ENCODE measurements around the gene MZF1.
"Not testable (repeated sequence)": the region's sequence is repeated elsewhere in the genome, so short reads cannot be mapped to it uniquely, and the experiment has no call there.

MZF1 gene

GRCh38 chr19:58554494-58555368, 18.4 kb downstream of the MZF1 start, which contains the start of gene CHMP2A:
Gene CHMP2A, minus strand, starts transcription at chr19:58555105. Its CDS starts 893 bp downstream, at chr19:58554212.
- DNase-seq = no peak

- no peak for DNase-seq
Measured at GRCh38 chr19:58553799-58554493, 19.2 kb downstream of the MZF1 start.

- no peak for DNase-seq
Measured at GRCh38 chr19:58552655-58553054, 20.5 kb downstream of the MZF1 start.

DNA sequence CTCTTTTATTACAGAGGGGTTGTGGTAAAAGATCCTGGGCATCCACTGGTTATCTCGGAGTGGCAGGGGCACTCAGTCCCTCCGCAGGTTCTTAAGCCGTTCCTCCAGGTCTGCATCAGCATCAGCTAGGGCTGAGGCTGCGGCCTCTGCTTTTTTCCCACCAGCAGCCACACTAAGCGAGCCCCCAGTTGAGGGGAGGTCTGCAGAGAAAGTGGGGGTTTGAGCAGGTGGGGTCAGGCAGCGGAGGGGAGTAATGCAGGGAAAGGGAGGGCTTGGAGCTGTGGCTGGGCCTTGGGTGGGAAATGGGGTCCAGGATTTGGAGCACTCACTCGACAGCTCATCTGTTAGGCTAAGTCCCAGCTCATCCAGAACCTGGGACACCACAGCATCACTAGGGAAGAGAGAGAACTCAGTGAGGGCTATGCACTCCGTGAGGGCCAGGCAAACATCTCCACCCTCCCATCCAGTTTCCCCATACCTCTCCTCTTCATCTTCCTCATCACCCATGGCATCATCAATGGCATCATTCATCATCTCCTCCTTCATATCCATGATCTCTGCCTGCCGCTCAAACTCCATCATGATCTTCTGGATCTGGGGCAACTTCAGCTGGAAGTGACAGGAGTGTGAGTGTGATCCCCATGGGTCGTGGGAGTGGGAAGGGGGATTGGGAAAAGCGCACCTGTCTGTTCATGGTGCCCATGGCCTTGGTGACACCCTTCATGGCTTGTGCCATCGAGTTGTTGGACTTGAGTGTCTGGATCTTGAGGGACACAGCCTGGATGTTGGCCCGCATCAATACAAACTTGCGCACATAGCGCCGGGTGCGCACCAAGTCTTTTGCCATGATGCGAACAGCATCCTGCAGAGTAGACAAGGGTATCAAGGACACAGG, 21.3 kb downstream of the MZF1 start:
- DNase-seq = no peak

GRCh38 chr19:58551123-58551497, 22.0 kb downstream of the MZF1 start:
- DNase-seq = no peak

DNA sequence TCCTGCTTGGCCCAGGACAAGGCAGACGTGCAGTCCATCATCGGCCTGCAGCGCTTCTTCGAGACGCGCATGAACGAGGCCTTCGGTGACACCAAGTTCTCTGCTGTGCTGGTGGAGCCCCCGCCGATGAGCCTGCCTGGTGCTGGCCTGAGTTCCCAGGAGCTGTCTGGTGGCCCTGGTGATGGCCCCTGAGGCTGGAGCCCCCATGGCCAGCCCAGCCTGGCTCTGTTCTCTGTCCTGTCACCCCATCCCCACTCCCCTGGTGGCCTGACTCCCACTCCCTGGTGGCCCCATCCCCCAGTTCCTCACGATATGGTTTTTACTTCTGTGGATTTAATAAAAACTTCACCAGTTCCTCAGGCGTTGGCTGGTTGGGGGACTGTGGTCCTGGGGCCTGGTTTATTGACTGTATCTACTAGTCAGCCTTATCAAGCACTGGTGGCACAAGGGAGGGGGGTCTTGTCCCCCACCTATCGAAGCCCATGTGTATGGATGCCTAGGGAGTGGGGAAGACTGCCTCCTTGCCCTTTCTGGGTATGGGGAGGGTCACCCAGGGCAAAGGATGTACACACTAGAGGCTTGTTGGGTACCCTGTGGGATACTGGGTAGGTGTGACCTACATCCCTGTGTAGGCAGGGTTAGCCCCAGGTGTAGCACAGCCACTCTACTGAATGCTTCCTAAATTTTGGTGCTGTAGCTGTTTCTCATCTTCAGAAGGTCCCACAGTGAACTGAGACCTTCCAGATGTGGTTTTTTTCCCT, 22.6 kb downstream of the MZF1 start:
- no peak for DNase-seq

DNA sequence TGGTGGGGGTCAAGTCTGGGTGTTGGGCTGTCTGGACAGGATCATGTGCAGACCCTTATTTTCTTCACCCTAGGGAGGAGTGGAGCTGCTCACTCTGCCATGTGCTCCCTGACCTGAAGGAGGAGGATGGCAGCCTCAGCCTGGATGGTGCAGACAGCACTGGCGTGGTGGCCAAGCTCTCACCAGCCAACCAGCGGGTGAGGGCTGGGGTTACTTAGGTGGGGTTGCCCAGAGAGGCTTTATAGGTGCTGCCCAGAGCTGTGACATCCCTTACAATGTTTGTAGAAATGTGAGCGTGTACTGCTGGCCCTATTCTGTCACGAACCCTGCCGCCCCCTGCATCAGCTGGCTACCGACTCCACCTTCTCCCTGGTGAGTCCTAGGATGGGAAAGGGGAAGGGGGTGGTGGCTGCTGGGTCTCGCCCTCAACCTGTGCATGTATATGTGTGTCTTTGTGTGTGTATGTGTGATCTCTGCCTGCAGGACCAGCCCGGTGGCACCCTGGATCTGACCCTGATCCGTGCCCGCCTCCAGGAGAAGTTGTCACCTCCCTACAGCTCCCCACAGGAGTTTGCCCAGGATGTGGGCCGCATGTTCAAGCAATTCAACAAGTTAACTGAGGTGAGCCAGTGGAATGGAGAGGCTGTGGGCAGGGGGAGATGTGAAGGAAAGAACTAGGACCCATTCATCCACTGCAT, 23.3 kb downstream of the MZF1 start:
- no peak for DNase-seq

- no peak for DNase-seq
Measured at GRCh38 chr19:58548859-58549663, 24.1 kb downstream of the MZF1 start.

DNA sequence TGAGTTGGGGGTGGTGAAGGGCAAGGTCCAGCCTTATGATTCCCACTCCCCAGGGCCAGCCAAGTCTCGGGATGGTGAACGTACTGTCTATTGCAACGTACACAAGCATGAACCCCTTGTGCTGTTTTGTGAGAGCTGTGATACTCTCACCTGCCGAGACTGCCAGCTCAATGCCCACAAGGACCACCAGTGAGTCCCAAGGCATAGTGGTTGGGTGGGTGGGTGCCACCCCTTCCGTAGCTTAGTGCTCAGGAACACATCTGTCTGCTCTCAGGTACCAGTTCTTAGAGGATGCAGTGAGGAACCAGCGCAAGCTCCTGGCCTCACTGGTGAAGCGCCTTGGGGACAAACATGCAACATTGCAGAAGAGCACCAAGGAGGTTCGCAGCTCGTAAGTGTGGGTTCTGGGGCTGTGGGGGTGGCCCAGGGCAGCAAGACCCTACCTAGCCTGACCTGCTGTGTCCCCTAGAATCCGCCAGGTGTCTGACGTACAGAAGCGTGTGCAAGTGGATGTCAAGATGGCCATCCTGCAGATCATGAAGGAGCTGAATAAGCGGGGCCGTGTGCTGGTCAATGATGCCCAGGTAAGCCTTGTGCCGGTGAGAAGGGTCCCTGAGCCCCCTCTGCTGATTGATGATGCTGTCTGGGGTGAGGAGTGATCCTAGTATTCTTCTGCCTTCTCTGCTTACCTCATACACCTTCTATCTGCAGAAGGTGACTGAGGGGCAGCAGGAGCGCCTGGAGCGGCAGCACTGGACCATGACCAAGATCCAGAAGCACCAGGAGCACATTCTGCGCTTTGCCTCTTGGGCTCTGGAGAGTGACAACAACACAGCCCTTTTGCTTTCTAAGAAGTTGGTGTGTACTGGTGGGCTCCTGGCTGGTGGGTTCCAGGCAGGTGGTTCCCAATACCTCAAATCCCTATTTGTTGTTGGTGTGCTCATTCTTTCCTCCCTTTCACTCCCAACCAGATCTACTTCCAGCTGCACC, 25.5 kb downstream of the MZF1 start:
- no peak for DNase-seq

- no peak for DNase-seq
Measured at GRCh38 chr19:58546019-58546530, 27.1 kb downstream of the MZF1 start.

DNA sequence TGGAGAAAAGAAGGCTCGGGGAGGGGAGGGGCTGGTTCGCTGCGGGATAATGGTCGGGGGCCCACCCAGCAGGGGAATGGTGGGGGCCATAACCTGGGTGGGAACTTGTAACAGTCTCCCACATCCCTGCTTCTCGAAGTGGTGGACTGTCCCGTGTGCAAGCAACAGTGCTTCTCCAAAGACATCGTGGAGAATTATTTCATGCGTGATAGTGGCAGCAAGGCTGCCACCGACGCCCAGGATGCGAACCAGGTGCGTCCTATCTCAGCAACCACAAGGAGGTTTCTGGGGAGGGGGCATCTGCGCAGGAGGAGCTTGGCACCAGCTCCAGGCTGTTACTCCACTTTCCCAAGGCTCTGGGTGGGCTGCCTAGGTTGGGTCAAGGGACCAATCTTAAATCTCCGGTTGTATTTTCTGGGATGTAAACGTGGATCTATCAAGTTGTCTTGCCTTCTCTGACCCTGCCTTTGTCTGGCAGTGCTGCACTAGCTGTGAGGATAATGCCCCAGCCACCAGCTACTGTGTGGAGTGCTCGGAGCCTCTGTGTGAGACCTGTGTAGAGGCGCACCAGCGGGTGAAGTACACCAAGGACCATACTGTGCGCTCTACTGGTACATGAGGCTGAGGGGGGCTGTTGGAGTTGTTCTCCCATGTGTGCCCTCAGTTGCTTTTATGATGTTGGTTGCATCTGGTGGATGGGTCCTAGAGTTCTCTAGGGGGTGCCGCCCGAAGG, 27.7 kb downstream of the MZF1 start:
- no peak for DNase-seq

DNA sequence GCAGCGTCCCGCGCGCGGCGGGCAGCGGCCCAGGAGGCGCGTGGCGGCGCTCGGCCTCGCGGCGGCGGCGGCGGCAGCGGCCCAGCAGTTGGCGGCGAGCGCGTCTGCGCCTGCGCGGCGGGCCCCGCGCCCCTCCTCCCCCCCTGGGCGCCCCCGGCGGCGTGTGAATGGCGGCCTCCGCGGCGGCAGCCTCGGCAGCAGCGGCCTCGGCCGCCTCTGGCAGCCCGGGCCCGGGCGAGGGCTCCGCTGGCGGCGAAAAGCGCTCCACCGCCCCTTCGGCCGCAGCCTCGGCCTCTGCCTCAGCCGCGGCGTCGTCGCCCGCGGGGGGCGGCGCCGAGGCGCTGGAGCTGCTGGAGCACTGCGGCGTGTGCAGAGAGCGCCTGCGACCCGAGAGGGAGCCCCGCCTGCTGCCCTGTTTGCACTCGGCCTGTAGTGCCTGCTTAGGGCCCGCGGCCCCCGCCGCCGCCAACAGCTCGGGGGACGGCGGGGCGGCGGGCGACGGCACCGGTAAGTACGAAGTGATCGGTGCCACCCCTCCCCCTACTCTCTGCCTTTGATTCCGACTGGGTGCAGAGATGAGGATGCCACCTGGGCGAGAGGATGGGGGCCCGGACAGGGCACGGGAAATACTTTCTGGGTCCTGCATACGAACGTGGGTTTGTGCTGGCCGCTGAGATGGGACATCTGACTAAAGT, 28.4 kb downstream of the MZF1 start:
- DNase-seq = no peak

DNA sequence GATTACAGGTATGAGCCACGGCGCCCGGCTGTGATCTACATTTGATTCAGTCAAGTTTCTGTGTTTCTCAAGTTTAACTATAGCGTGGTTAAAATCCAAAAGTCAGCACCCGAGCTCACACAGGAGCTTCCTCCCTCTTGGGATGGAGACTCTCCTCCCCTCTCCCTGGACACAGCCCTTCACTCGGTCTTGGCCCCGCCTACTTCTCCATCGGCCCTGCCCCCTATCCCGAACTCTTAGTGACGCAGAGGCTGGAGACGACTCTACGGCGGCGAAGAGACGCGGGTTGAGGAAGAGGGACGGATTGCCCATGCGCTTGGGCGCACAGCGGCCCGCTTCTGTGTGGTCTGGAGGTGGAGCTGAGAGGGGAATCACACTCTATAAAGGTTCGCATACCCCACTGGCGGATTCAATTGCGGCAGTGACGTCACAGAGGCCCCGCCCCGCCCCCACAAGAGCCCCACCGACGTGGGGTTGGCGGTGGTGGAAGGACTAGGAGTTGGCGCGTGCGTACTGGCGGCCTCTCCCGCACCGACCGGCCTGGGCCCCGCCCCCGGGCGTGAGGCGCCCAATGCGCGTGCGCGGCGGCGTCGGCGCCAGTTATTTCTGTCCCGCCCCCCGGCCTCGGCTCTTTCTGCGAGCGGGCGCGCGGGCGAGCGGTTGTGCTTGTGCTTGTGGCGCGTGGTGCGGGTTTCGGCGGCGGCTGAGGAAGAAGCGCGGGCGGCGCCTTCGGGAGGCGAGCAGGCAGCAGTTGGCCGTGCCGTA, 29.1 kb downstream of the MZF1 start, which contains the start of gene TRIM28:
TRIM28 (plus strand) TSS at position 239 of the 765 bp plus-strand sequence. CDS start 694 bp downstream, outside the sequence.
- no peak for DNase-seq

GRCh38 chr19:58542641-58543372, 30.3 kb downstream of the MZF1 start:
- not testable (repeated sequence) for DNase-seq

- DNase-seq = not testable (repeated sequence)
Measured at GRCh38 chr19:58539169-58539559, 34.0 kb downstream of the MZF1 start.

Data from NCI-H2107 (cell line).